Fibroblast of mammary gland (primary cell): ENCODE data around the gene CCT6B.

ENCODE experiments used
- DNase-seq: peaks from one replicate; pipeline ENCODE4 v3.0.0-alpha.2; 2010; ENCODE audit warnings: low read depth
- H3K4me3 ChIP-seq: 2 replicates; pipeline ENCODE4 v1.5.1; 2011; ENCODE audit warnings: low read depth, mild to moderate bottlenecking, low read length, moderate library complexity; ENCODE audit not compliant: control insufficient read depth
- TF ChIP-seq, protein P1 (sequence below): conservative IDR thresholded peaks from 2 replicates; pipeline ENCODE4 v1.5.1; 2011; ENCODE audit warnings: low read depth, low read length, inconsistent platforms; ENCODE audit not compliant: control insufficient read depth, insufficient read depth

The CCT6B gene

DNA sequence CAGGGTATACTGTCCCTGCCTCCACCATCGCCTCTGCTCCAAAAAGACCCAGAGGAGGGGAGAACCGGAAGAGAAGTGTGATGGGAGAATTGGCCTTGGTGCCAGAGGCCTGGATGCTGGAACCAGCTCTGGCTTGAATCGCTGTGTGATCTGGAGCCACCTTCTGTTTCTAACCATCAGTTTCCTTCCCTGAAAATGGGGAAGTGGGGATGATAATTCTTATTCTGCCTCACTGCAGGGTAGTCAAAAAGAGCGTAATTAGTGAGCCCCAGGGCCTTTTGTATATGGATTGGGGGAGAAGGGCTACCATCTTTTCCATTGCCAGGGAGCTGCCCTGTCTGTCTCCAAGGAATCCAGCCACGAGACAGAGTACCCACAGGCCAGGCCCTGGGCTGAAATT is 52.2 kb downstream of the CCT6B start:
- H3K4me3 ChIP-seq = no peak overlapping the region
- no peak for DNase-seq
- TF ChIP-seq, protein P1, sequence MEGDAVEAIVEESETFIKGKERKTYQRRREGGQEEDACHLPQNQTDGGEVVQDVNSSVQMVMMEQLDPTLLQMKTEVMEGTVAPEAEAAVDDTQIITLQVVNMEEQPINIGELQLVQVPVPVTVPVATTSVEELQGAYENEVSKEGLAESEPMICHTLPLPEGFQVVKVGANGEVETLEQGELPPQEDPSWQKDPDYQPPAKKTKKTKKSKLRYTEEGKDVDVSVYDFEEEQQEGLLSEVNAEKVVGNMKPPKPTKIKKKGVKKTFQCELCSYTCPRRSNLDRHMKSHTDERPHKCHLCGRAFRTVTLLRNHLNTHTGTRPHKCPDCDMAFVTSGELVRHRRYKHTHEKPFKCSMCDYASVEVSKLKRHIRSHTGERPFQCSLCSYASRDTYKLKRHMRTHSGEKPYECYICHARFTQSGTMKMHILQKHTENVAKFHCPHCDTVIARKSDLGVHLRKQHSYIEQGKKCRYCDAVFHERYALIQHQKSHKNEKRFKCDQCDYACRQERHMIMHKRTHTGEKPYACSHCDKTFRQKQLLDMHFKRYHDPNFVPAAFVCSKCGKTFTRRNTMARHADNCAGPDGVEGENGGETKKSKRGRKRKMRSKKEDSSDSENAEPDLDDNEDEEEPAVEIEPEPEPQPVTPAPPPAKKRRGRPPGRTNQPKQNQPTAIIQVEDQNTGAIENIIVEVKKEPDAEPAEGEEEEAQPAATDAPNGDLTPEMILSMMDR = no peak

DNA sequence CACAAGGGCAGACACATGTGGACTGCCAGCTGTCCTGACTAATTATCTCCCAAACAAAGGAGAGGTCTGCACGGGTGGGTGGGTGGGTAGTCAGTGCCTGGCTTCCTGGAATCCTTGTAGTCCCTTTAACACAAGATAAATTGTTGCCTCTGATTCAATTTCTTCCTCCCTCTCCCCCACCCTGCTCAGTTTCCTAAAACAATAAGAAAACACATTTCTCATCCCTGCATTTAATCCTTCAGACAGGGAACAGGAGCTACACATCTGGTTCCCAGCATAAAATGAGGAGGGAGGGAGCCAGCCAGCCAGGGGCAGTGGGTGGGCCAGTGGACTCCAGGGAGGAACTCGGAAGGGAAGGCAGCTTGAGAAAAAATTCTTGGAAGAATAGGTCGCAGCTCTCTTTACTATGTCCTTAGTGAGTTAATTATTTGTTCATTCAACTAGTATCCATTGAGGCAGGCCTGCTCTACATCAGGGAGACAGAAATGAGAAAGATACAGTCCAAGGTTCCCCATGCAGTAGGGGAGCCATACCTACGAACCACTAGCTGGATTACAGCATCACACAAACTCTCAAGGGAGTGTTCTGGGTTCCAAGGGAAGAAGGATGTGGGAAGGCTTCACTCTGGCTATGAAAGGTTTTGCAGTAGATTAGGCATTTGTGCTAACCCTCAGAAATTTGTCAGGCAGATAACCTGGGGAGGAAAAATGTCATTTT is 58.3 kb downstream of the CCT6B start:
- DNase-seq = no peak
- TF ChIP-seq, protein P1 = no peak
- no peak overlapping the region for H3K4me3 ChIP-seq

DNA sequence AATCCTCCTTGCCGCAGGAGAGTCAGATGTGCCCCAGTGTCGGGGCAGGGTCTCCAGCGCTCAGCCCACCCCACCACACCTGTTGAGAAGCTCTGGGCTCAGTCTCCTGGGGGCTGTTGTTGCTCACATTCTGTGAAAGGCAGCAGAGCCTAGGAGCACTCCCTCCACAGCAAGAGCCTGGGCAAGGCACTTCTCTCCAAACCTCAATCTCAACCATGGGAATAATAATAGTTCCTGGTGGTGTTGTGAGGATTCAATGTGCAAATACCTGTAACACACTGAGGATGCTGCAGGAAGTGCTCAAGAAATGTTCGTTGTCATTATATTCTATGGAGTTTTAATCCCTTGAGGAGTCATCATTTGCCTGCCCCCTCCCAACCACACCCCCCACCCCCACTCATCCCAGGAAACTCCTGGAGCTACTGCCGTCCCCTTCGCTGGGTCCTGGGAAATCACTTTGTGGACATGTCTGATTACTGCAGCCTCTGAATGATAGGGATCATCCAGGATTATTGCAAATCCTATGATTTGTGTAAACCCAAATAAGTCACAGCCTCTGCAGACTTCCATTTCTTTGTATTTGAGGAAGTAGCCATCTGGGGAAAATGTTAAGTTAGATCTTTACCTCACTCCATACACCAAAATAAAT is 61.5 kb downstream of the CCT6B start:
- no peak overlapping the region for H3K4me3 ChIP-seq
- TF ChIP-seq, protein P1 = no peak
- DNase-seq = no peak

DNA sequence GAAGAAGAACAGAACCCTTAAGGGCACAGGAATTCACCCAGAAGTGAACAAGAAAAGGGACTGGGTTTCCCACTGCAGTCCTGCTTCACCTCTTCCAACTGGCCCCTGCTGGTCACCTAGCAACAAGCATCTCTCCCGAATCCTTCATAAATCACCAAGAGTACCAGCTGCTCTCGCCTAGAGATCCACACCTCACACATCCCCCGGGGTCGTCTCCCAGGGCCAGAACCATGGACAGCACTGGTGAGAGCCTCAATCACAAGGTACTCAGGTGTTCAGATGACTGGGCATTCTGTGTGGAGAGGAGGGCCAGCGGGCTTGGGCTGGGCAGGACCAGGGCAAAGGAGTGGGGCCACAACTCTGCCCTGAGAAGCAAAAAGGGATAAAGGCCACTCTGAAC is 65.9 kb downstream of the CCT6B start:
- no peak overlapping the region for H3K4me3 ChIP-seq
- no peak for DNase-seq
- TF ChIP-seq, protein P1 = no peak

DNA sequence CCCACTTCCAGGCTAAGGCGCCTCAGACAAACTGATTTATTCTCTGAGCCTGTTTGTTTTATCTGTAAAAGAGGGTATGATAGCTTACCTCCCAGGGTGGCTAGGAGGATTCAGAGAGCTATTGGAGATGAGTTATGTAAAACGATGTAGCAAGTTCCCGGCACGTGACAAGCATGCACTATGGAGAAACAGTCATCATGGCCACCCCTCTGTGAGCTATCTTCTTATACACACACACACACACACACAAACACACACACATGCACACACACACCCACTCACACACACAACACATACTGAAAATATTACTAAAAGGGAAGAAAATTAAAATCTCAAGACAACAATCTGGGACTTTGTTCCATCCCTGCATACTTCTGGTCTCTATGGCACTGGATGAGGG is 66.3 kb downstream of the CCT6B start:
- H3K4me3 ChIP-seq = no peak overlapping the region
- TF ChIP-seq, protein P1 = no peak
- DNase-seq = no peak

DNA sequence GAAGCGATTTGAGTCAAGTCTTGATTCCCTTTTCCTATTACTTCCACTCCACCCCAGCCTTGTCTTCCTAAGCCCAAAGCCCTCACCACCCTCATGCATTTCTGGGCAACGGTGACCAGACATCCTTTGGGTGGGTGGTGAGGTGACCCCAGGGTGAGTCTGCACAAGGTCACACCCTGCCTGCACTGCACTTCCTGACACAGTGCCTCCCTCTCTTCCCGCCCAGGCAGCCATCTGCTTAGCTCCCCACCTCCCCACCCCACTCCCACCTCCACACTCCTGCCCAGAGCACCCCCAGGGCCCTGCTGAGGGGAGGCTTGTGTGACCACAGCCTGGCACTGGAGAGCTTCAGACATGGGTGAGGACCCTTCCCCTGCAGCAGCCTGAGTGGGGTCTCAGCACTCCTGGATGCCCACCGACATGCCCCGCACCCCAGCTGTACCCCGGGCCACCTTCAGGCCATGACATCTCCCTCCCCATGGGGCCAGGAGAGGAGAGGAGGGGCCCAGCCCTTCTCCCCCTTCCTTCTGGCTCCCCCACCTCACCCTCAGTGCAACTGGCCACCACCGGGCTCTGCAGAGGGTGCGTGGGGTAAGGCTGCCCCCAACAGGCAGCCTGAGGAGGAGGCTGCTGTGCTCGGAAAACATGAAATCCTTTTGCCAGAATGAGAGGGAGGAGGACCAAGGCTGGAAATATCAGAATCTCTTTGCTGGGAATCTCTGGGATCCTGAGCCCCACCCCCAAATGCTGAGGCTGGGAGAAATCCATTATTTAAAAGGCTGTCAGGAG is 68.6 kb downstream of the CCT6B start:
- no peak overlapping the region for H3K4me3 ChIP-seq
- no peak for DNase-seq
- TF ChIP-seq, protein P1 = peak; percentile 36
